PC-3 (cell line): ENCODE data around the gene ANGPTL2.

Experiments
- CTCF ChIP-seq: fragments of 300-600 bp; sonication (generic); conservative IDR thresholded peaks from 2 replicates; pipeline ENCODE4 v1.5.1; 2017; ENCODE audit warnings: antibody characterized with exemption, low read depth, mild to moderate bottlenecking, low read length
- EZH2 ChIP-seq: fragments of 300-600 bp; sonication (generic); IDR thresholded peaks from one replicate; pipeline ENCODE4 v1.6.1; 2017; ENCODE audit warnings: antibody characterized with exemption, mild to moderate bottlenecking, low read length; ENCODE audit not compliant: unreplicated experiment
- EZH2phosphoT487 ChIP-seq: fragments of 300-600 bp; sonication (generic); IDR thresholded peaks from 2 replicates; pipeline ENCODE4 v1.6.1; 2018; ENCODE audit warnings: mild to moderate bottlenecking, antibody characterized with exemption, low read length, borderline replicate concordance

DNA sequence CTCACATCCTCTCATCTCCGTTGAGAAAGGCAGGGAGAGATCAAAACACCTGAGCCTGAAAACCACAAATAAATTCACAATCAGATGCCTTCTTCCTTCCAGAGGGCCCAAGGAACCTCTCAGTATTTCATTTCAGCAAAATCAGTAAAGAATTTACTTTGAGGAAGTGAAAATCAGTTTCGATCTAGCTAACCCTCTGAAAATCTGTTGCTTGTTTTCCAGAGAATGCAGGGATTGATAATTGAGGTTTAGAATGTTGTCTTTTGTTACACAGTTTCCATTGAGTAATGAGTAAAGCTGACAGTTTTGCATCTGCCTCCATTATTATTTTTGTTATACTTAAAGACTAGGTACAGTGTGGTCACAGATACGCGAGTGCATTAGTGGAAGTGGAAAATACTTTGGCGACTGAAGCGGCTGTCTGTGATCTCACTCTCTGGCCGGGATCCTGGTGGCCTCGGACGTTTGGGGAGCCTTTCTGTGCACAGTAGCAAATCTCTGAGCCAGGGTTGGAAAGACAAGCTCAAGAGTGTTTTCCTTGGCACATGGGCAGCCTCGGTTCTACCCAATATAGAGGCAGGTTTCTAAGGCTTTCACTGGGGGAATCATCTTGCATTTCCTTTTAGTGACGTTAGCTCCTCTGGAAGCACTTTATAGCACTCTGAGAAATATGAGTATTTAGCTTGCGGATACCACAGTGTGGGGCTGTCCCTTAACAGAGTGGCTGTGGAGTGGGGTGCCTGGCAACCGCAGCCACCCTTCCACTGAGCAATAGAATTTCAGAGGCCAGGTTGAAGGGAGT, 32.2 kb upstream of the ANGPTL2 start:
- TF ChIP-seq CTCF (no peak), EZH2phosphoT487 (no peak), EZH2 (no peak)
